Glomerular visceral epithelial cell (primary cell): ENCODE results near the gene PFDN6.
"Not testable (repeated sequence)": the region's sequence is repeated elsewhere in the genome, so short reads cannot be mapped to it uniquely, and the experiment has no call there.

Experiments used
- DNase-seq: peaks from one replicate; pipeline ENCODE4 v3.0.0-alpha.2; 2016; ENCODE audit errors: extremely low spot score

PFDN6 gene

DNA sequence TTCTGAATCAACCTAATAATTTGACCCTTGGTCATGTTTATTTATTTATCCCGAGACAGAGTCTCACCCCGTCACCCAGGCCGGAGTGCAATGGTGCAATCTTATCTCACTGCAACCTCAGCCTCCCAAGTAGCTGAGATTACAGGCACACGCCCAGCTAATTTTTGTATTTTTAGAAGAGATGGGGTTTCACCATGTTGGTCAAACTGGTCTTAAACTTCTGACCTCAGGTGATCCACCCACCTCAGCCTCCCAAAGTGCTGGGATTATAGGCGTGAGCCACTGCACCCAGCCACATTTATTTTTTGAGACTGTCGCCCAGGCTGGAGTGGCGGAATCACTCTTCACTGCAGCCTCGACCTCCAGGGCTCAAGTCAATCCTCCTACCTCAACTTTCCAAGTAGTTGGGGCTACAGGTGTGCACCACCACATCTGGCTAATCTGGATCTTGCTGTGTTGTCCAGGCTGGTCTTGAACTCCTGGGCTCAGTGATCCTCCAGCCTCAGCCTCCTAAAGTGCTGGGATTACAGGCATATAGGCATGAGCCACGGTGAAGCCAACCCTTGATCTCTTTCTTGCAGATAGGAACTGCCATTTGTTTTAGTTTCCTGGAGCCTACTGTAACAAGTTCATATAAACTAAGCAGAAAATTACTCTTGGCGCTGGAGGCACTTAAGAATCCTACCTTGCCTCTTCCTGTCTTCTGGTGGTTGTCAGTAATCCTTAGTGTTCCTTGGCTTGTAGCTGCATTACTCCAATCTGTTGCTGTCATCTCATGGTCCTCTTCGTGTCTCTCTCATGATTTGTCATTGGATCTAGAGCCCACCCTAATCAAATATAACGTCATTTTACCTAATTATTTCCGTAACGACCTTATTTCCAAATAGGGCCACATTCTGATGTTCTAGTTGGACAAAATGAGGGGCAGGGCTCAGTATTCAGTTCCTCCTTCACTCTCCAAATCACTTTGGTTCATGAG, 15.2 kb upstream of the PFDN6 start:
- no peak for DNase-seq

DNA sequence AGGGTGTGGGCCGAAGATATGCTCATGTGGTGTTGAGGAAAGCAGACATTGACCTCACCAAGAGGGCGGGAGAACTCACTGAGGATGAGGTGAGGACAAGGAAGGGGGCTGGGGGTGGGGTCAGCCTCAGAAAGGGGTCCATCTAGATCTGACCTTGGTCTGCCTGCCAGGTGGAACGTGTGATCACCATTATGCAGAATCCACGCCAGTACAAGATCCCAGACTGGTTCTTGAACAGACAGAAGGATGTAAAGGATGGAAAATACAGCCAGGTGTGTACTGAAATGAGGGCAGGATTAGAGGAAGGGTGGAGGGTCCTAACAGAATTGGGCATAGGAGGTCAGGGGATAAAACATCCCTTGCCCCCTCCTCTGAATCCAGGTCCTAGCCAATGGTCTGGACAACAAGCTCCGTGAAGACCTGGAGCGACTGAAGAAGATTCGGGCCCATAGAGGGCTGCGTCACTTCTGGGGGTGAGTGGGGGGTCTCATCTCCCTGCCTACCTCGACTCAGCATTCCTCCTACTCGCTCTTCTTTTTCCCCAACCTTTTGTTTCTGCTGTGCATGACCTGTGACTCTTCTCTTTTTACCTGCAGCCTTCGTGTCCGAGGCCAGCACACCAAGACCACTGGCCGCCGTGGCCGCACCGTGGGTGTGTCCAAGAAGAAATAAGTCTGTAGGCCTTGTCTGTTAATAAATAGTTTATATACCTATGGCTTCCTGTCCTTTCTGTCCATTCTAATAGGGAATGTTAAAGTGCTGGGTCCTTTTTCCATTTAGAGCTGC, 13.4 kb upstream of the PFDN6 start:
- DNase-seq: not testable (repeated sequence)

DNA sequence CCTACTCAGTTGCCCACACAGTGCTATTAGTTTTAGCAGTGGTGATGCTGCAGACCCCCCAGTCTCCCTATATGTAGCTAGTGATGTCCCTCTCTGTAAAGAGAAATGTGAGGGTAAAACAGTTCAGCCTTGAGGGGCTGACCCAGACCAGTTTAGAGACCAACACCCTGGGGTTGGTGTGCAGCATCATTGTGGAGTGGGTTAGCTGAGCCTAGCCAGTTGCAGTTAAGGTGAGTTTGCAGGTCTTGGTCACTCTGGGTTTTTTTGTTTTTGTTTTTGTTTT, 12.9 kb upstream of the PFDN6 start:
- DNase-seq: no peak

DNA sequence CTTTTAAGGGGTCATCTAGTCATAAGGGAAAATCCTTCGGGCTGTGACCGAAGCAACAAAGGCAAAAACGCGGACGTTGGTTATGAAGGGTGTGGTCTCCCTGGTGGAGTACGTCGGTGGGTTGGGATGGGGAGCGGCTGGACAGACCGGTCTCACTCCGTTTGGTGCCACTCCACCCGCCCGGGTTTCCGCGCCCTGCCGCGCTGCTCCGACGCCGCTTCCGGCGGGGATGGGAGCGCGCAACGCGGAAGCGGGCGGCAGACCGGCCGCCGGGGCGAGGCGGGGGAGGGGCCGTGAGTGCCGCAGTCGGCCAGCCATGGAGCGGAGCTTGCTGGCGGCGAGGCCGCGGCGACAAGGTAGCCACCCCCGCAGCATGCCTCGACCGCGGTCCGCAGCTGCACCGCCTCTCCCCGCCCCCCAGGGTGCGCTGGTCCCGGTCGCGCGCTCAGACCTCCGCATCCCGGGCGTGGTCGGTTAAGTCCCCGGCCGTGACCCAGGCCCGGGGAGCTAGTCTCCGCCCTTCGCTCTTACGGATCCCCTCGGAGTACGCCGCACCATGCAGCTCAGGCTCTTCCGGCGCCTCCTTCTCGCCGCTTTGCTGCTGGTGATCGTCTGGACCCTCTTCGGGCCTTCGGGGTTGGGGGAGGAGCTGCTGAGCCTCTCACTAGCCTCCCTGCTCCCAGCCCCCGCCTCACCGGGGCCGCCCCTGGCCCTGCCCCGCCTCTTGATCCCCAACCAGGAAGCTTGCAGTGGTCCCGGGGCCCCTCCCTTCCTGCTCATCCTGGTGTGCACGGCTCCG, 12.3 kb upstream of the PFDN6 start, which contains the start of gene B3GALT4:
TSS of gene B3GALT4 (plus strand) at position 260 of the 799 bp plus-strand sequence. CDS start at position 557, 297 bp downstream.
- peak; percentile 72 for DNase-seq

DNA sequence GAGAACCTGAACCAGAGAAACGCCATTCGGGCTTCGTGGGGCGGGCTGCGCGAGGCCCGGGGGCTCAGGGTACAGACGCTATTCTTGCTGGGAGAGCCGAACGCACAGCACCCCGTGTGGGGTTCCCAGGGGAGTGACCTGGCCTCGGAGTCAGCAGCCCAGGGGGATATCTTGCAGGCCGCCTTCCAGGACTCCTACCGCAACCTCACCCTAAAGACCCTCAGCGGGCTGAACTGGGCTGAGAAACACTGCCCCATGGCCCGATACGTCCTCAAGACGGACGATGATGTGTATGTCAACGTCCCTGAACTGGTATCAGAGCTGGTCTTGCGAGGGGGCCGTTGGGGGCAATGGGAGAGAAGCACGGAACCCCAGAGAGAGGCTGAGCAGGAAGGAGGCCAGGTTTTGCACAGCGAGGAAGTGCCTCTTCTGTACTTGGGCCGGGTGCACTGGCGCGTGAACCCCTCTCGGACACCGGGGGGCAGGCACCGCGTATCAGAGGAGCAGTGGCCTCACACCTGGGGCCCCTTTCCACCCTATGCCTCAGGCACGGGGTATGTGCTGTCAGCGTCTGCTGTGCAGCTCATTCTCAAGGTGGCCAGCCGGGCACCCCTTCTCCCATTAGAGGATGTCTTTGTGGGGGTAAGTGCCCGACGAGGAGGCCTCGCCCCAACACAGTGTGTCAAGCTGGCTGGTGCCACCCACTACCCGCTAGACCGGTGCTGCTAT, 11.6 kb upstream of the PFDN6 start:
- DNase-seq: peak; percentile 12

DNA sequence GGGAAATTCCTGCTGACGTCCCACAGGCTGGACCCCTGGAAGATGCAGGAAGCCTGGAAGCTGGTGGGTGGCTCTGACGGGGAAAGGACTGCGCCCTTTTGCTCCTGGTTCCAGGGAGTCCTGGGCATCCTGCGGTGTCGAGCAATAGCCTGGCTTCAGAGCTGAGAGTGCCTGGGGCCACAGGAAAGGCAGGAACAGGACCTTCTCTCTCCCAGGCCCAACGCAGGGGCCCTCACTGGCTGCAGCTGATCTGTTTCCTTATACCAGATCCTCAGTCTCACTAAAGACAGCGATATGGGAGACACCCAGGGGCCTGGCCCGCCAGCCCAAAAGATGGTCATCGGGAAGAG, 11.0 kb upstream of the PFDN6 start:
- no peak for DNase-seq

DNA sequence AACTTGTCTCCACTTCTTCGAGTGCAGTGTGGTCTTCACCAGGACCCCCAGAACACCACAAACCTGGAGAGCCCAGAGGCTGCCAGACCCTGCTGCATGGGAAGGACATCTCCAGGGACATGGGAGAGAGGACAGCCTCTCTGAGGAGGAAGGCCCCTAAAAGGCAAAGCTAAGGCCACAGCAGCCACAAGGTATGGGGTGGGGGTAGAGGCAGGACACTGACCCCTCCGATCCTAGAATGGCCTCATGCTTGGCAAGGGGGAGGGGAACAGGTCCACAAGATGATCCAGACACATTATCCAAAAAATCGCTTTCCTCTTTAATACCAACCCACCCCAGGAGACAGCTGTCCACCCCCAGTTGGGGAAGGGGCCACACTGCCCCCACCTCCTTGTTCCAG, 10.6 kb upstream of the PFDN6 start:
- DNase-seq: no peak

DNA sequence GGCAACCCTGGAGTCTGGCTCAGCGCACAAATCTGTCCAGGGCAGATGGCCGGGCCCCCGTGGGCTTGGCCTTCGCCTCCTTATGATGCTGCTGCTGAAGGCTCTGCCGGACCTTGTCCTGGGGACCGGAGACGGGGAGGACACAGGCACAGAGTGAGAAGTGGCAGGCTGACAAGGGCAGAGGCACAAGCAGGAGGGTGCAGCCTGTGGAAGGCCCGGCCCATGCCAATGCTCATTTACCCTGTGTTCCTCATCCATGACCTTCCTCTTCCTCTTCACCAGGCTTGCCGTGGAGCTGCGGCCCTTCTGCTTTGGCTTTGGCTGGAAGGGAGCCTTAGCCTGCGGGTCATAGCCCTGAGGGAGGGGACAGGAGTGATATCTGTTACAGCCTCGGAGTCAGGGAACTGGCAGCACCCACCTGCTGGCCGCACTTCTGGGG, 10.1 kb upstream of the PFDN6 start:
- DNase-seq: no peak

DNA sequence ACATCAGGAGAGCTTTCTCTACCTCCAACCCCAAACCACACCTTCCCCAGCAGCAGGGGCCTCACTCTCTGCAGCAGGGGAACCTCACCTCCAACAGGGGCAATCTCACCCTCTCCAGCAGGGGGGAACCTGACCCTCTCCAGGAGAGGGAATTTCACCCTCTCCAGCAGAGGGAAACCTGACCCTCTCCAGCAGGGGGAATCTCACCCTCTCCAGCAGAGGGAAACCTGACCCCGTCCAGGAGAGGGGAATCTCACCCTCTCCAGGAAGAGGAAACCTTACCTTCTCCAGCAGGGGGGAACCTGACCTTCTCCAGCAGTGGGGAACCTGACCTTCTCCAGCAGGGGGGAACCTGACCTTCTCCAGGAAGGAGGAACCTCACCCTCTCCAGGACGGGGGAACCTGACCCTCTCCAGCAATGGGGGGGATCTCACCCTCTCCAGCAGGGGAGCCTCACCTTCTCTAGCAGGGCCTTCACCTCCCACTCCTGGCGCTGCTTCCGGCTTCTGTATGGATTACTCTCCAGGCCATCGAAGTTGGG, 9.4 kb upstream of the PFDN6 start:
- DNase-seq: peak; percentile 79

DNA sequence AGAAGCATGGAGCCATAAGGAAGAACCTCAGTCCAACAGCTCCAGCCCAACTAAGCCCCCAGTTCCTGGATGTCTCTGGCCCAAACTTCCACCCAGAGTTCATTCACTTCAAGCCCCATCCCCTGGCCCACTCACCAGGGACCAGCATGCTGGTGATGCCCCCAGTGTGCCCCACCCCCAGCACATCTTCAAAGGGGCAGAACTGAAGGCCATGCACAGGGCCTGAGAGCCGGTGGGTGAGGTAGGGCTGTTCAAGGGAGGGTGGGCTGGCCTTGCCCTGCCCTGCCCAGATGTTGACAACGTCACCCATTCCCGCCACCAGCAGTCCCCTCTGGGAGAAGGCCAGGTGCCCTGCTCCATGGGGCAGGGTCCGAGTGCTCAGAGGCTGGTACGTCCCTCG, 8.9 kb upstream of the PFDN6 start:
- DNase-seq: no peak

DNA sequence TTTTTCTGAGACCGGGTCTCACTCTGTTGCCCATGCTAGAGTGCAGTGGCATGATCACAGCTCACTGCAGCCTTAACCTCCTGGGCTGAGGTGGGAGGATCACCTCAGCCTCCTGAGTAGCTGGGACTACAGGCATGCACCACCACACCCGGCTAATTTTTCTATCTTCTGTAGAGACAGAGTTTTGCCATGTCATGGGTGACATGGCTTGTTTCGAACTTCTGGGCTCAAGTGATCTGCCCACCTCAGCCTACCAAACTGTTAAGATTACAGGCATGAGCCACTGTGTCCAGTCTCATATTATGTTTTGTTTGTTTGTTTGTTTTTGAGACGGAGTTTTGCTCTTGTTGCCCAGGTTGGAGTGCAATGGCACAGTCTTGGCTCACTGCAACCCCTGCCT, 4.2 kb upstream of the PFDN6 start:
- not testable (repeated sequence) for DNase-seq

DNA sequence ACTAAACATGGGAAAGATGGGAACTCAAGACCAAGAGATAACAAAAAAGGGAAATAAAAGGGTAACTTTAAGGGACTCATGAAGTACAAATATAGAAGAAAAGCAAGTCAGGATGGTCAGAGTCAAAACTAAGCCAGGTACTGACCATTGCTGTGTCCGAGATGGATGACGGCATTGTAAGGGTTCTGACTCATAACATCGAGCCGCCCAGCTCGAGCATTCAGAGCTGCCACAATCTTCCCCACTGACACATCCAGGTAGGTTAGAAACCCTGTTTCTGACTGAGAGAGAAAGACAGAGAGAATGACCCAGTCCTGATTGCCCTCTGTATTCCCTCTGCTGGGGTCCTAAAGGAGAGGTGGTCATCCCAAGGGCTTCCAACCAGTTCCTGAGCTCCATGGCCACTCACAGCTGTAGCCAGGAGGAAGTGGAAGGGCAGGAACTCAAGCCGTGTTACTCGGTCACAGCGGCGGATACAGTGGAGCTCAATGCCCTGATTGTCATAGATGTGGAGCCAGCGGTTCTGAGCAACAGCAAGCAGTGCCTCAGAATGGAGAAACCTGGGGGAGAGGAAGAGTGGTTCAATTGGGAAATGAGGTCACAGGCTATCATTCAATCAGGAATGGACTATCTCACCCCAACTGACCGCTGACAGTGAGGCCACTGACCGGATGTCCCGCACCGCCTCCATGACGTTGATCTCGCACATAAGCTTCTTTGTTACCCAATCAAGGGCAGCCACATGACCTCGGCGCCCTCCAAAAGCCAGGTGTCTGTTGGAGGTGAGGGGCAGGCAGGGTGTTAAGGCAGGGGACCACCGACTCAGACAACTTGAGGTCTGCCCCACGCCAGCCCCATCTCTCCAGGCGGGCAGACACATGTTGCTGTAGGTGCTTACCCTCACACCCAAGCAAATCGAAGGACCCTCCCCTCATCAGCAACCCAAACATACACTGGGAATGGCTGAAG, 2.2 kb upstream of the PFDN6 start:
- no peak for DNase-seq

DNA sequence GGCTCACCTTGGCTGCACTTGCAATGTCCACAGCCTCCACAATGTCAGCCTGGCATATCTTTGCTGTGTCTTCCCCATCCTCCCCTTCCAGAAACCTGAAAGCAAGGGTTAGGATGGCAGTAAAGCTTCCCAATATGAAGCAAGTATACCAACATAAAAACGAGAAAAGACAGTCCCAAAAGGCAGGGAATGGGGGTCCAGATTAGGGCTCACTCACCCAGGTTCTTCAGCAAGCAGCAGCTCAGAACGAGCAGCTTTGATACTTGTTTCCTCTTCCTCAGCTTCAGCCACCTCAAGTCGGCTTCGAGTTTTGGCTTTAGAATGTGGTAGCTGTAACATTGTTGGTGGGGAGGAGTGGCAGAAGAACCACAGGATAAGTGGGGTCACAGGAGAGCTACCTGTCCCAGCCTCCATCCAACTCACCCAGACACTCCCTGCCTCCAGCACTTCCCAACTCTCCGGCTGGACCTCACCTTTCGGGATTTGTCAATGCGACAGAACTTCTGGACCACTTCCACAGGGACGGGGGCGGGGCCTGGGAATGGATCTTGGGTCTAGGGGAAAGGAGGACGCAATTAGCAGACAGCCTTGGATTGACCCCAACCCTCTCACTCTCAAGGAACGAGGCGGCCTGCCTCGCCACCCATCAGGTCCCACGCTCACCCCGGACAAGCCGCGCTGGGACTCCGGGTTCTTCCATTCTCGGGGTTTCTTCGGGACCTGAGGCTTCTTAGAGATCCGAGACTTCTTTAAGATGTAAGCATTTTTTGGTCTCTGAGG, 1.1 kb upstream of the PFDN6 start:
- DNase-seq: no peak

DNA sequence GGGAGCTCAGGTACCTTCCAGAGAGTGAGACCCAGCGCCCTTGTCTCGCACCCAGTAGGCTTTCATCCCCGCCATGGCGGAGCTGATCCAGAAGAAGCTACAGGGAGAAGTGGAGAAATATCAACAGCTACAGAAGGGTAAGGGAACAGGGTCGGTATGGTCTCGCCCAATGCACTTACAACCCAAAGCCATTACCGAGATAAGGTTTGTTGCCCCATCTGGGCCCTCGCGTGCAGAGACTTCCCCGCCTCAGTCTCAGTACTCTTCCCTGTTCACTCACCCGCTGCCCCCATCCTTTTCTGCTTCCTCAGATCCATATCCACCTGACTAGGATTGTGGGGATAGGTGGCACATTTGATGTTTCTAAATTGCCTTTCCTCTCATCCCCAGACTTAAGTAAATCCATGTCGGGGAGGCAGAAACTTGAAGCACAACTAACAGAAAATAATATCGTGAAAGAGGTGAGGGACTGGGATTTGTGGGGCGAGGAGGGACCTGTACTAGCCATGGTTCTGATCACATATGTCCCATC, 449 bp downstream of the PFDN6 start:
- DNase-seq: no peak

DNA sequence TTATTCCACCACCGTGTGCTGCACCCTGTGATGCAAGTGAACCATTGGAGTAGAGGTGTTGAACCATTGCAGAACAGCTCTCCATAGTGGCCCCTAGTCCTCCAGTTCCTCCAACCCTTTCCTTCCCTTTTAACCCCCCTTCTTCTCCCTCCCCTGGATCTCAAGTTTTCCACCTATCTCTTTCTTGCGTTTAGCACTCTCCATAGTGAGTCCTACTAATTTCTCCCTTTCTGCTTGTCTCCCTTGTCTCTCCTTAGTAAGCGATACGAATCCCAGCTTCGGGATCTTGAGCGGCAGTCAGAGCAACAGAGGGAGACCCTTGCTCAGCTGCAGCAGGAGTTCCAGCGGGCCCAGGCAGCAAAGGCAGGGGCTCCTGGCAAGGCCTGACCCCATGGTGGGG, 1.1 kb downstream of the PFDN6 start:
- no peak for DNase-seq

DNA sequence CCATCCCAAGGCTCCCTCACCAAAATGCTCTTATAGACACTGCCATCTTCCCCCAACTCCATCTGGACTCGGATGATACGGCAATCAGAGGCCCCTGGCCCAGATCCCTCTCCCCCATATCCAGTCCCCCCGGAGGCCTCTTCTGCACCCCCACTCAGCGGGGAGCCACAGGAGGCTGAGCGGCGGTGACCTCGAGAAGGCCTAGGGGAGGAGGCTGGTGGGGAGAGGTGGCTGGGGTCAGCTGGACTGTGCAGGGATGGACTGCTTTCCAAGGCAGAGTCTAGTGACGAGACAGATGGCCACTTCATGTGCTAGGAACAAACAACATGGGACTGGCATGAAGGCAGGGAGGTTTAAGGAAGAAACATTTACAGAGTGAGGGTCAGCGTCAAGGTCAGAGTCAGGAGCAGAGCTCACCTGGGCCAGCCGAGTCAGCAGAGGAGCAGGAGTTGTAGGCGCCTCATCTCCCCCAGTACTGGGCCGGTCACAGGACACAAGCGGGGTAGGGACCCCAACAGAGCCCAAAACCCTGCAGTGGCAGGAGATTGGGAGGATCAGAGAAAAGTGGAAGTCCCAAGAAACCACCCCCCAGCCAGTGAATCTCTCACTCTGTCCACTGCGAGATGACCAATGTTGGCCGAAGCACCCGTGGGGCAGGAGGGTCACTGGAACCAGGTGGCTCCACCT, 3.7 kb downstream of the PFDN6 start:
- DNase-seq: no peak

DNA sequence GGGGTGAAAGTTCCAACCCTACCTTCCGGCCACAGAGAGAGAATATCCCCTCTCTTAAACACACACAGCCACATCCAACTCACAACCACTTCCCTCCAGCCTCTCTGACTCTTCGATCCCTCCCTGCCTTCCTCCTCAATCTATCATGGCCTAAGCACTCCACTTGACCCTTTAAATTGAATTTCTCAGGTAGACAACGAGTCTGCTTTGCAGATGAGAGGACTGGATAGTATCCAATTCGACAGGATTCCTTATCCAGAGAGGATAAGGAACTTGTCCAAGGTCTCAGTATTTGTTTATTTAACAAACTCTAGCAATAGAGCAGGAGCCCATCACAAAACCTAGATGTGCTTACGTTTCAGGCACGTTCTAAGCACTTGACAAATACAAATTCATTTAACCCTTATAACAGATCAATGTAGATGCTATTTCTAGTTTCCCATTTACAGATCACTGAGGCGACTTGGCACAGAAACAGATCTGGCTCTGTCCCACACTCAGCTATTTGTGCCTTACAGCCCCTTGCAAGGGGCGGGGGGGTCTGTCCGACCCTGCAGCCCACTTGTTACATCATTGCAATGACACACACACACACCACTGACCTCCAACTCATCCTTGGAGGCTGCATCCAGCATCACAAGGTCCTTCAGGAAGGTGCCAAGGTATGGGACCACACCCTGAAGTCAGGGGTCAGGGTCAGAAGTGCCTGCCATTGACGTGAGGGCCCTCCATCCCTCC, 4.9 kb downstream of the PFDN6 start:
- DNase-seq: no peak
